Esophagus muscularis mucosa (tissue), 4 donors: Measurements from ENCODE around the gene NPEPPS.
"Not testable (repeated sequence)": the region's sequence is repeated elsewhere in the genome, so short reads cannot be mapped to it uniquely, and the experiment has no call there.

ENCODE experiments used
- EP300 ChIP-seq: sonication (generic); formaldehyde crosslinking; IDR thresholded peaks from one replicate; pipeline ENCODE4 v1.6.1; 2017; ENCODE audit warnings: antibody characterized with exemption
- POLR2A ChIP-seq: fragments of 450-650 bp; IDR thresholded peaks from one replicate; pipeline ENCODE4 v1.6.1; 2017; ENCODE audit warnings: antibody characterized with exemption, moderate library complexity, mild to moderate bottlenecking, low read depth
- POLR2AphosphoS5 ChIP-seq, 2 donors: sonication (generic); formaldehyde crosslinking; IDR thresholded peaks; one replicate each; pipeline ENCODE4 v1.6.1; 2017; ENCODE audit warnings: antibody characterized with exemption in 2 of 2
- TF ChIP-seq, protein P1 (sequence below), 3 experiments: fragments of 200-600 bp in 2 of 3; fragments of 450-650 bp in 1 of 3; sonication (generic) in 2 of 3; IDR thresholded peaks; one replicate each; pipeline ENCODE4 v1.5.1; 2017 to 2019; ENCODE audit warnings: antibody characterized with exemption in 3 of 3, mild to moderate bottlenecking in 2 of 3, moderate library complexity in 1 of 3

DNA sequence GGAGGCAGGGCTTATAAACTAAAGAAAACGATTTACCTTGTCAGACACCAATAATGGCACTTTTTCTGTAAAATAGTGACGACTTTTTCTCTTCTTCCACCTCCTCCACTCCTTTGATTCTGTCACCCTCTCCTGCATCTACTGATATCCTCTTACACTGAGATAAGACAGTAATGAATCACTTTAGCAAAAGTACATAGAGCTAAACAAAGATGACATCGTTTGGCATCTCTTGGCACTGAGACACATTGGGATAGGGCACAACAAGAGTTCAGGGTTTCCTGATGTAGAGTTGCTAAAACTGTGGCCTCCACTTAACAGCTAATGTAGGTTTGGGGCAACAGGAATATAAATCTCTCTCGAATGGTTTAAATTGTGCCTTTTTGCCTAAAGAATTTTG is 10.6 kb upstream of the NPEPPS start:
- TF ChIP-seq, protein P1, sequence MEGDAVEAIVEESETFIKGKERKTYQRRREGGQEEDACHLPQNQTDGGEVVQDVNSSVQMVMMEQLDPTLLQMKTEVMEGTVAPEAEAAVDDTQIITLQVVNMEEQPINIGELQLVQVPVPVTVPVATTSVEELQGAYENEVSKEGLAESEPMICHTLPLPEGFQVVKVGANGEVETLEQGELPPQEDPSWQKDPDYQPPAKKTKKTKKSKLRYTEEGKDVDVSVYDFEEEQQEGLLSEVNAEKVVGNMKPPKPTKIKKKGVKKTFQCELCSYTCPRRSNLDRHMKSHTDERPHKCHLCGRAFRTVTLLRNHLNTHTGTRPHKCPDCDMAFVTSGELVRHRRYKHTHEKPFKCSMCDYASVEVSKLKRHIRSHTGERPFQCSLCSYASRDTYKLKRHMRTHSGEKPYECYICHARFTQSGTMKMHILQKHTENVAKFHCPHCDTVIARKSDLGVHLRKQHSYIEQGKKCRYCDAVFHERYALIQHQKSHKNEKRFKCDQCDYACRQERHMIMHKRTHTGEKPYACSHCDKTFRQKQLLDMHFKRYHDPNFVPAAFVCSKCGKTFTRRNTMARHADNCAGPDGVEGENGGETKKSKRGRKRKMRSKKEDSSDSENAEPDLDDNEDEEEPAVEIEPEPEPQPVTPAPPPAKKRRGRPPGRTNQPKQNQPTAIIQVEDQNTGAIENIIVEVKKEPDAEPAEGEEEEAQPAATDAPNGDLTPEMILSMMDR (IDR thresholded peaks at IDR 0.05): not testable (repeated sequence)
- TF ChIP-seq POLR2A; EP300; POLR2AphosphoS5 (IDR thresholded peaks at IDR 0.05): not testable (repeated sequence)
